HepG2 (cell line): ENCODE measurements around the gene SLC25A10. TPM values are rescaled to one million over a fixed set of nuclear protein-coding genes. Genes with fewer than 3 reads are reported as not detected.

Experiments
- ATF2 ChIP-seq: sonication (generic); formaldehyde crosslinking; IDR thresholded peaks from 2 replicates; pipeline ENCODE4 v1.4.0; 2020; ENCODE audit warnings: missing genetic modification reagents
- ATF7 ChIP-seq, 2 experiments: fragments of 450-650 bp in 1 of 2; sonication (generic) in 1 of 2; formaldehyde crosslinking in 1 of 2; IDR thresholded peaks; 2 replicates each; pipeline versions ENCODE4 v1.4.0 to v1.6.1; 2016 to 2020; ENCODE audit warnings: antibody characterized with exemption in 1 of 2, mild to moderate bottlenecking in 1 of 2, missing genetic modification reagents in 1 of 2
- CEBPG ChIP-seq: IDR thresholded peaks from 2 replicates; pipeline ENCODE4 v1.6.1; 2016
- CHD4 ChIP-seq: fragments of 200-600 bp; sonication (generic); IDR thresholded peaks from 2 replicates; pipeline ENCODE4 v1.7.0; 2017; ENCODE audit warnings: mild to moderate bottlenecking, low read length, borderline replicate concordance
- HMGXB4 ChIP-seq, 2 experiments: sonication (generic) in 1 of 2; formaldehyde crosslinking in 1 of 2; IDR thresholded peaks; 2 replicates each; pipeline versions ENCODE4 v1.4.0 to v1.6.1; 2018 to 2020; ENCODE audit warnings: missing genetic modification reagents in 2 of 2, borderline replicate concordance in 1 of 2, low read depth in 1 of 2, mild to moderate bottlenecking in 1 of 2, missing biosample characterization in 1 of 2
- HNRNPK ChIP-seq: fragments of 200-400 bp; formaldehyde crosslinking; IDR thresholded peaks from 2 replicates; pipeline ENCODE4 v1.6.1; 2018; ENCODE audit warnings: low read length, low read depth, moderate library complexity, mild to moderate bottlenecking; ENCODE audit not compliant: poor library complexity, severe bottlenecking
- KDM1A ChIP-seq: IDR thresholded peaks from 2 replicates; pipeline ENCODE4 v1.6.1; 2016; ENCODE audit warnings: missing compliant biosample characterization
- KLF11 ChIP-seq: IDR thresholded peaks from 2 replicates; pipeline ENCODE4 v1.6.1; 2016; ENCODE audit warnings: missing compliant biosample characterization
- MATR3 ChIP-seq: sonication (generic); formaldehyde crosslinking; IDR thresholded peaks from 2 replicates; pipeline ENCODE4 v1.4.0; 2020; ENCODE audit warnings: missing genetic modification reagents
- MAX ChIP-seq: IDR thresholded peaks from 2 replicates; pipeline ENCODE4 v1.6.1; 2012; ENCODE audit warnings: inconsistent platforms
- NRL ChIP-seq: sonication (generic); formaldehyde crosslinking; IDR thresholded peaks from 2 replicates; pipeline ENCODE4 v1.5.0; 2020; ENCODE audit warnings: missing genetic modification reagents, mild to moderate bottlenecking, moderate library complexity, borderline replicate concordance
- PAF1 ChIP-seq: IDR thresholded peaks from 2 replicates; pipeline ENCODE4 v1.6.1; 2016; ENCODE audit warnings: missing genetic modification reagents, missing compliant biosample characterization
- PCBP2 ChIP-seq: fragments of 200-400 bp; formaldehyde crosslinking; optimal IDR thresholded peaks from 2 replicates; pipeline ENCODE3; 2018; ENCODE audit warnings: low read length, low read depth; ENCODE audit not compliant: poor library complexity, severe bottlenecking
- RFXANK ChIP-seq: IDR thresholded peaks from 2 replicates; pipeline ENCODE4 v1.6.1; 2016
- SIN3A ChIP-seq: IDR thresholded peaks from 2 replicates; pipeline ENCODE4 v1.6.1; 2011; ENCODE audit warnings: low read depth, mild to moderate bottlenecking, control low read depth, low read length, borderline replicate concordance
- SKI ChIP-seq: fragments of 450-650 bp; IDR thresholded peaks from one replicate; pipeline ENCODE4 v1.6.1; 2018; ENCODE audit warnings: mild to moderate bottlenecking; ENCODE audit not compliant: partially characterized antibody
- SNAI1 ChIP-seq: sonication (generic); formaldehyde crosslinking; IDR thresholded peaks from 2 replicates; pipeline ENCODE4 v1.5.0; 2020; ENCODE audit warnings: mild to moderate bottlenecking, missing genetic modification reagents, borderline replicate concordance
- THAP8 ChIP-seq: sonication (generic); formaldehyde crosslinking; IDR thresholded peaks from 2 replicates; pipeline ENCODE4 v1.5.1; 2020; ENCODE audit warnings: missing genetic modification reagents, mild to moderate bottlenecking, borderline replicate concordance
- ZNF460 ChIP-seq: sonication (generic); formaldehyde crosslinking; IDR thresholded peaks from 2 replicates; pipeline ENCODE4 v1.5.1; 2020; ENCODE audit warnings: missing genetic modification reagents, mild to moderate bottlenecking, borderline replicate concordance
- ZNF691 ChIP-seq: sonication (generic); formaldehyde crosslinking; IDR thresholded peaks from 2 replicates; pipeline ENCODE4 v1.4.0; 2020; ENCODE audit warnings: missing genetic modification reagents, low read depth, mild to moderate bottlenecking, borderline replicate concordance
- ZNF766 ChIP-seq: sonication (generic); formaldehyde crosslinking; IDR thresholded peaks from 2 replicates; pipeline ENCODE4 v1.5.0; 2020; ENCODE audit warnings: missing genetic modification reagents, borderline replicate concordance
- ZNF777 ChIP-seq: sonication (generic); formaldehyde crosslinking; IDR thresholded peaks from 2 replicates; pipeline ENCODE4 v1.4.0; 2020; ENCODE audit warnings: missing genetic modification reagents
- ZNF784 ChIP-seq: sonication (generic); formaldehyde crosslinking; IDR thresholded peaks from 2 replicates; pipeline ENCODE4 v1.5.1; 2020; ENCODE audit warnings: missing genetic modification reagents, mild to moderate bottlenecking, borderline replicate concordance
- polyA plus RNA-seq, 8 experiments: library from polyadenylated mRNA; depleted of rRNA in 3 of 8; stranded (reverse) in 7 of 8; unstranded in 1 of 8; fragments of >200 nt; fragmentation: Illumina TruSeq in 4 of 8; extraction: Trizol in 4 of 8; gene quantifications; 2 replicates each; pipeline versions ENCODE4 v1.2.1 to v1.2.3, GENCODE V29; 2011 to 2016; ENCODE audit warnings: low read depth in 4 of 8, missing spikeins in 1 of 8, mixed read lengths in 1 of 8; ENCODE audit not compliant: insufficient read depth in 1 of 8
- total RNA-seq, 5 experiments: library from RNA; depleted of rRNA; stranded (reverse); fragments of >200 nt; fragmentation: Illumina TruSeq; extraction: Trizol; gene quantifications; 2 replicates each; pipeline ENCODE4 v1.2.3, GENCODE V29; 2016; ENCODE audit warnings: low read depth in 1 of 5

SLC25A10 gene
- total and polyA plus RNA-seq, 2 of the 13 experiments (the other 11 are each of a cell fraction or from before 2014, with no cell fraction given), result 46.5 to 140 TPM

GRCh38 chr17:81713556-81714411, 1.7 kb downstream of the SLC25A10 start (continued):
- TF ChIP-seq ATF7 (IDR thresholded peaks at IDR 0.05) (no peak), ATF7 (CRISPR knock-in tag; IDR thresholded peaks at IDR 0.05) (peak; percentile 24; the same call in 1 of the 2 replicates), HNRNPK (peak; percentile 20), MAX (peak; percentile 94), ZNF777 (CRISPR knock-in tag) (peak; percentile 78; the same call in 1 of the 2 replicates), NRL (CRISPR knock-in tag) (peak; percentile 90; the same call in 1 of the 2 replicates), CHD4 (no peak), ZNF784 (CRISPR knock-in tag) (no peak), MATR3 (CRISPR knock-in tag) (no peak), THAP8 (CRISPR knock-in tag) (peak; percentile 70; the same call in 1 of the 2 replicates), SIN3A (peak; percentile 35; the same call in 1 of the 2 replicates), PAF1 (CRISPR knock-in tag) (no peak), KLF11 (peak; percentile 72; the same call in 1 of the 2 replicates), ZNF460 (CRISPR knock-in tag) (no peak), RFXANK (CRISPR knock-in tag) (no peak), ZNF766 (CRISPR knock-in tag) (0 out of 2 replicates have a peak, but pooled peaks have one; percentile 50), ATF2 (CRISPR knock-in tag) (peak; percentile 69), PCBP2 (no peak), HMGXB4 (CRISPR knock-in tag; IDR thresholded peaks at IDR 0.05; ENCODE audit: borderline replicate concordance in 1 of 2, low read depth in 1 of 2) (peak; percentile 71 to 81), KDM1A (CRISPR knock-in tag) (no peak), SKI (no peak), ZNF691 (CRISPR knock-in tag) (peak; percentile 78), CEBPG (CRISPR knock-in tag) (peak; percentile 2; the same call in 1 of the 2 replicates), SNAI1 (CRISPR knock-in tag) (peak; percentile 21; the same call in 1 of the 2 replicates)
